GM12873 (cell line): Measurements from ENCODE around the gene GNAQ.

ENCODE experiments used
- CTCF ChIP-seq: IDR thresholded peaks from 2 replicates; pipeline ENCODE4 v1.5.1; 2012; ENCODE audit warnings: low read depth, mild to moderate bottlenecking, moderate library complexity, low read length, control low read depth; ENCODE audit not compliant: insufficient read depth; ENCODE audit errors: missing control alignments

Gene GNAQ

GRCh38 chr9:77807846-77808750, 223.5 kb downstream of the GNAQ start:
- no peak for TF ChIP-seq CTCF

GRCh38 chr9:77807281-77807683, 224.3 kb downstream of the GNAQ start:
- TF ChIP-seq CTCF: no peak

- no peak for TF ChIP-seq CTCF
Observed at GRCh38 chr9:77806741-77807140, 224.9 kb downstream of the GNAQ start.

GRCh38 chr9:77805810-77806209, 225.8 kb downstream of the GNAQ start:
- TF ChIP-seq CTCF: no peak

- no peak for TF ChIP-seq CTCF
Observed at GRCh38 chr9:77803423-77803822, 228.2 kb downstream of the GNAQ start.

- no peak for TF ChIP-seq CTCF
Observed at GRCh38 chr9:77802515-77803293, 228.9 kb downstream of the GNAQ start.

- TF ChIP-seq CTCF: no peak
Observed at GRCh38 chr9:77802064-77802463, 229.5 kb downstream of the GNAQ start.
